Panc1 (cell line): ENCODE data around the gene ZNF184.

Experiments
- CTCF ChIP-seq: fragments of 450-650 bp; IDR thresholded peaks from 2 replicates; pipeline ENCODE4 v1.5.1; 2017; ENCODE audit warnings: mild to moderate bottlenecking
- POLR2AphosphoS5 ChIP-seq: IDR thresholded peaks from 2 replicates; pipeline ENCODE4 v1.6.1; 2012; ENCODE audit warnings: mild to moderate bottlenecking, low read depth, low read length, moderate library complexity
- REST ChIP-seq, 2 experiments: IDR thresholded peaks; 2 replicates each; pipeline ENCODE4 v1.6.1; 2011 to 2012; ENCODE audit warnings: low read depth in 2 of 2, control low read depth in 1 of 2, low read length in 1 of 2, mild to moderate bottlenecking in 1 of 2, moderate library complexity in 1 of 2; ENCODE audit not compliant: insufficient read depth in 1 of 2
- TCF7L2 ChIP-seq: IDR thresholded peaks from 2 replicates; pipeline ENCODE4 v1.6.1; 2011; ENCODE audit warnings: mild to moderate bottlenecking, low read depth, low read length, inconsistent platforms

GRCh38 chr6:27406085-27406484 lies 66.8 kb downstream of the ZNF184 start:
- TF ChIP-seq CTCF (no peak), POLR2AphosphoS5 (no peak), REST (IDR thresholded peaks at IDR 0.05; ENCODE audit: insufficient read depth in 1 of 2, low read depth in 2 of 2, low read length in 1 of 2) (no peak), TCF7L2 (no peak)
